ENCODE results near the gene IGF2BP1.
"Not testable (repeated sequence)": the region's sequence is repeated elsewhere in the genome, so short reads cannot be mapped to it uniquely, and the experiment has no call there.

IGF2BP1 gene

DNA sequence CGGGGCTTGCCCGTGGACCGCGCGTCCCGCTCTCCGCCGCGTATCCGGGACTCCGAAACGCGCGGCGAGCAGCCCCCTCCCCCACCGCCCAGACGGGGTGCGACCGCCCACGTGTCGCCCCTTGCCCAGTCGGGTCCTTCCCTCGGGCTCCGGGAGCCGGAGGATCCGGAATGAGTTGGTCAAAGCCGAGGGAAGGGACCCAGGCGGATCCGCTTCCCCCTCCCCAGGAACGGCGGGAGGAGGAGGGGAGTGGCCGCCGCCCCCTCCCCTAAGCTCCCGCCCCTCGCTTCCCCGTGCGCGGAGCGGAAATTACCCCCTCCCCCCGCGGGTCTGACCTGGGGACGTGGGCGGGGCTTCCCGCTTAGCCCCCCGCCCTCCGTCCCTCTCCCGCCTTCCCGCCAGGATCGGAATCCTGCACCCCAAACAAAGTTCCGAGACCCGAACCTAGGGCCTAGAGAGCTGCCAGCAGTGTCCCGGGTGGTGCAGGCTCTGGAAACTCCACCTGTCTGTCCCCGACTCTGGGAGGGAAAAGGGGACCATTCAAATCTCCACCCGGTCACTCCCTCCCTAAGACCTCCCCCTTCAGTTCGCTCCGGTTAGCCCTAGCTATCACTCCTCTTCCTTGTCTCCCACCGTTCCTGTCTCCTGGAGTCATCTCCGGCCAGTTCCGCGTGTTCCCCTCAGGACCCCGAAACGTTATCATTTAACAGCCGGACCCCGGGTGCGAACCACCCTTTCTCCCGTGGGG is 1.0 kb upstream of the IGF2BP1 start:
- no peak for FAIRE-seq

DNA sequence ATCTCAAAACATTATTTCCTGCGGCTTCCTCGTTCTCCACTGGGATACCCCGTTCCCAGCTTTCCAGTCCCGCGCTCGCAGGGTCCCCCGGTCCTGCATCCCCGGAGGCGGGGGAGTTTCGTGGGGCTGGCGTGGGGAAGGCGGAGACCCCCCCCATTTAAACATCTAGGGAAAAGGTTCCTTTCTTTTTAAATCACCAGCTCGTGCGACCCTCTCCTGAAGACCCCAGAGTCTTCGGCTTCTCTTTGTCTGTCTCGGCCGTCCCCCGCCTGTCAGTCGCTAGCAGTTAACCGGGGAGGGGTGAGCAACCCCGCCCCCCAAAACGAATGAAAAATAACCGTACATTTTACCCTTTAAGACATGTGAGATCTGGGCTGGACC is 473 bp upstream of the IGF2BP1 start:
- no peak for FAIRE-seq

DNA sequence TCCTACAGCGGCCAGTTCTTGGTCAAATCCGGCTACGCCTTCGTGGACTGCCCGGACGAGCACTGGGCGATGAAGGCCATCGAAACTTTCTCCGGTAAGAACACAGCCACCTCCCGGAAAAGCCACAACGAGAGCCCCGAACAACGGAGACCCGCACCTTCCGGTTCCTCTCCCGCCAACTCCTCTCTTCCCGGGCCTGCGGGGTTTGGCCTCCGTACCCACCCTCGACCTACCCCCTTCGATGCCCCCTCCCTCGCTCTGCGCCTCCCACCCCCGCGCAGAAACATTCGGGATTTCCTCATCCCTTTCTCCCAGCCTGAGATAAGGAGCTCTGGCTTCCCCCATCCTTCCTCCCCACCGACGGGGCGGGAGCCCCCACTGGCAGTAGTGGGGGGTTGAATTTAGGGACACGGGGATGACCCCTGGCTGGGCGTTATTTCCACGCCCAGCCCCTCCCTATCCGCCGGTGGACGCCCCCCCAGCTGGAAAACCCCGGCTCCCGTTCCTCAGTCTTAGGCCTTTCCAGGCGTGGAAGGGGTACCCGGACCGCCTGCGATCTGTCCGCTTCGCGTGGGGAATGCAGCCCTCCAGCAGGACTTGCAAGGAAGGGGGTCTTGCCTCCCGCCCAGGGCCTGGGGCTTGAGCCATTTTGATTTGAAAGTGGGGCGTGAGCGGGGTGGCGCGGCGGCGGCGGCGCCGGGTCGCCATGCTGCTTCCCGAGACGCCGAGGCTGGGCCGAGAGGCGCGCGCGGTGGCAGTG is 822 bp downstream of the IGF2BP1 start:
- no peak for FAIRE-seq

DNA sequence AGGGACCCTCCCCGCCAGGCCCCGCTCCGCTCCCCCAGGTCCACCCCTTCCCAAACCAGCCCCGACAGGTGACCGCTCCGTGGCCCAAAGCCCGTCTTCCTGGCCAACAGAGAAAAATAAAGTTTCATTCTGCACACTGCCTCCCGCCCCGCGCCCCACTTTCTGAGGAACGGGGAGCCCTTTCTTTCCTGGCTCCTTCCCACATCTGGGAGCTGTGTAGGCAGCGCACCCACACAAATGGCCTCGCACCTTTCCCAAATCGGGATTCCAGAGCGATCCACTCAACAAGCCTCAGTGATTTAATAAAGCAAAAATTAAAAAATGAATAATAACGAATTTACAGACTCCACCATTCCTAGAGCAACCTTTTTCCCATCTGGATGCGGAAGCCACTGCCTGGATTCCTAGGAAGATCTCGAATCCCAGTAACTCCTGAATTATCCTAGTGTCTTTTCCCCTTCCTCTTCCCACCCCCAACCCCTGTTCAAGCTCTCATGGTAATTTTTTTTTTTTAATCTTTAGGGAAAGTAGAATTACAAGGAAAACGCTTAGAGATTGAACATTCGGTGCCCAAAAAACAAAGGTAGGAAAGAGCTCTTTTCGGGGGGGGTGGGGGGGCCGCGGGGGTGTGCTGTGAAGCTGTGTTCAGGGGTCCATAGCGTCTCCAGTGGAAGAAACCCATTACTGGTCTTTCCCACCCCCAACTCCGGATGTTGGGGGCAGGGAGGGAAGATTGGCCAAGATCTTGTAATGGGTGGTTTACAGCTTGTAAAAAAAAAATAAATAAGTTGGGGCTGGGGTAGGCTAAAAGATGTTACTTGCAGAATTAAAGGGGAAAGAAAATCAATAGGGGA is 1.6 kb downstream of the IGF2BP1 start:
- no peak for FAIRE-seq

DNA sequence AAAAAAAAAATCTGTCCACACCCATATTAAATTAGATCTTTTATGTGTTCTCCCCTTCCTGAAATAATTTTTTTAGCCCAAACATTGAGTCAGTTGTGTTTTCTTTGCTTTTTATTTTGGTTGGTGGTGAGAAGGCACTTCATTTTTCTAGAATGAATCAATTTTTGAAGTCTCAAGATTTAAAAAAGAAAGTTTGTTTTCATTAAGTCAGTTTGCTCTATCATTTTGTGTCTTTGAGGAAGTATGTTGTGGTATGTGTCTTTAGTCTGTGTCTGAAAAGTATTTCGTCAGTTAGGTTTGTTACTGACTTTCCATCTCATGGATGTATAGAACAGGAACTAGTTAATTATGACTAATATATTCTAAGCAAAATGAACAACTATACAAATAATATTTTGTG is 3.8 kb downstream of the IGF2BP1 start:
- FAIRE-seq: peak; percentile 24

DNA sequence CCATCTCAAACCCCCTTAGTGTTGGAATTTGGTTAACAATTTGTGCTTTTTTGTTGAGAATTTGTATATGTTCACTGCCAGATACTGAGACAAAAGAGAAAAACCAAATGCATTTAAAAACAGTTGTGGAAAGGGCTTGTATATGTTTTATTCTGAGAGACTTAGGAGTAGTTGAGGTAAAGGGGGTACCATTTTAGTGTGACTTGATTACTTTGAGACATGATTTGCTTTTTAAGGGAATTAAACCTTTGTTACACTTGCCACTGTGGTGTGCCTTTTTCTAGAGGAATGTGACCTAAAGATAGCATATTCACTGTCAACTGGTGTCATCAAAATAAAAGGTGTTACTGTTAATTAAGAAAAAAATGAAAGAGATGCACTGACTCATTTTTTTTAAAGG is 4.5 kb downstream of the IGF2BP1 start:
- FAIRE-seq: no peak

DNA sequence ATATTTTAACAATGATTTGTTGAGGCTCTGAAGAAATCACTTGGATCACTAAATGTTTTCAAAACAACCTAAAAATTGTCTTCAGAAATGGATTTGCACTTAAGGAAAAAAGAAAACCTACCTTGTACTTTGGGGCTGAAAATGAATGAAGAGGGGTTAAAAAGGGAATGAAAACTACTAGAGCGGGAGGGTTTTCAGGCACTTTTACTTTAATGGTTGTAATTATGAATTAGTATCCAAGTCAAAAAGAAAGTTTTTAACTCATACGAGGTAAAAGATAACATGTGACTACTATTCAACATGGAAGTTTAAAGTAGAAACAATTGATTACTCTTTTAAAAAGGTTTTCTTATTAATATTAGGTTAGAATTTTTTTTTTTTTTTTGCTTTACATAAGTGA is 5.1 kb downstream of the IGF2BP1 start:
- no peak for FAIRE-seq

DNA sequence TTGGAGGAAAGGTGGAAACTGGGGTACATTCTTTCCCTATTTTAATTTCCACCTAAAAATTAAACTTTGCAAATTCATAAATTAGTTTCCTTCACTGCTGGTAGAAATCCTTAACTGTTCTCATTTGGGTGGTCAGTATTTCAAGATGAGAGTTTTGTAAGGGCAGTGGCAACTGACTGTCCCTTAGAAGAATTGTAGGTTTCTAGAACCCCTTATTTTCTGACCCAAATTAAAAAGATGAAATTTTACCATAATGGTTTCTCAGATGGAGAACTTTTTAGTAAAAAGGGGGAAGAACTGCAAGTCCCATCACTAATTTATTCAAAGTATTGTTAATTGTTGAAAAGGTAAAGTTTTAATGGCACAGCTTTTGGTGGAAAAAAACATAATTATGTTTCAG is 5.6 kb downstream of the IGF2BP1 start:
- FAIRE-seq: no peak

DNA sequence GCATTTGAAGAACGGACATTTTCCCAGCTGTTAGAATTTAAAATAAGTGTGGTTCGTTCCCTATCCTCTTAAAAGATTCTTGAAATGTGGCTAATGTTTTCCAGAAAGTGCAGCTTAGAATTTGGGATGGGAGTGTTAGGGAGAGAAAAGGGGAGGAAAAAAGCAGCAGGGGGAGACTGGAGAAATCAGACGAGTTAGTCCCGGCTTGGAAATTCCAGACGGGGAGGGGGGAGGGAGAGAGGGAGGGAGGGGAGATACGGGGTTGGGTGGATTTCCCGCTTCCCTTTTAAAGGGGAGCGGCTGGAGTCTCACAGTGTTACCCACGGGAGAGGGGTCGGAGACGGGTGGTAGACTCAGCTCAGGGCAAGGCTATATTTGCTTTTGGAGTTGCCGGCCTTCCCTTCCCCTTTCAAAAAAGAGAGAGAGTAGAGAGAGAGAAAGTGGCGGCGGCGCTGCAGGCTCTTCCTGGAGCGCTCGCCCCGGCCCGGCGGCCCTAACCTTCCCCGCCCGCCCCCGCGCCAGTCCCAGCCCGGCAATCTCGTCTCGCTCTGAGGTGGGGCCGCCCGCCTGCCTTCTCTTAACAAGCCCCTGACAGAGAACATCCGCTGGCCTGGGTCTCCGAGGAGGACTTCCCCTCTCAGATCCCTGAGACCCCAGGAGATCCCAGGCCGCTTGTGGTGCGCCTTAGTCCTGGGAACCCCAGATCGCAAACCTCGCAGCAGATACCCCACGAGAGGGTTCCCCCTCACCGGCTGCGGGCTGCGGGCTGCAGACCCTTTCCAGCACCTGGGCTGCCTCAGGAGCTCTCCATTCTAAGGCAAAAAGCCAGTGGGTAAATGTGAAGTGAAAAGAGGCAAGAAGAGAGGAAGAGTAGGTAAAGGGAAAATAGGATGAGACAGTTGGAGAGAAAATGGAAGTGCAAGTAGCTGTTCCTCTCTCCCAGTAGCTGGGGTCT is 6.6 kb downstream of the IGF2BP1 start:
- no peak for FAIRE-seq

DNA sequence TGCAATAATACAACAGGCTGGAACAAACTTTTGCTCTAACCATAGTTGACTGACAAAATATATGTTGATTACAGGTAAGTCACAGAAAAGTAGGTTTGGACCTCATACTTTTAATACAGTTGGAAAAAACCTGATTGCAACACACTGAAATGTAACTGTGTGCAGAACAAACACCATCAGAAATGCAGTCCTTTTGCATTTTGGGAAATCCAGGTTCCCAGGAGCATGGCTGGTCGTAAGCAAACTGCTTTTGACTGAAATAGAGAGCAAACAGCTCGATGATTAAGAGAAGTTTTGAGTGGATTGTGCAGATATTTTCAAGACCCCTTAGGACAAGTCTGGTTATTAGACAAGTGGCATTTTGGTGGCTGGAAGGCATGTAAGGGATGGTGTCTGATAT is 8.0 kb downstream of the IGF2BP1 start:
- FAIRE-seq: no peak

DNA sequence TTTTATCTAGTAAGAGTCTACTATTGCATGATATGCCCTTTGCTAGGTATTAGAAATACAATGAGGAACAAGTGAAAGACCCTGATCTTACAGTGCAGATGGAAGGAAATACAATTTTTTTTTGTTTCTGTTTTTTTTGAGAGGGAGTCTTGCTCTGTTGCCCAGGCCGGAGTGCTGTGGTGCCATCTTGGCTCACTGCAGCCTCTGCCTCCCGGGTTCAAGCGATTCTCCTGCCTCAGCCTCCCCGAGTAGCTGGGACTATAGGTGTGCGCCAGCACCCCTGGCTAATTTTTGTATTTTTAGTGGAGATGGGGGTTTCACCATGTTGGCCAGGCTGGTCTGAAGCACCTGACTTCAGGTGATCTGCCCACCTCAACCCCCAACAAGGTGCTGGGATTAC is 11.7 kb downstream of the IGF2BP1 start:
- FAIRE-seq: not testable (repeated sequence)

DNA sequence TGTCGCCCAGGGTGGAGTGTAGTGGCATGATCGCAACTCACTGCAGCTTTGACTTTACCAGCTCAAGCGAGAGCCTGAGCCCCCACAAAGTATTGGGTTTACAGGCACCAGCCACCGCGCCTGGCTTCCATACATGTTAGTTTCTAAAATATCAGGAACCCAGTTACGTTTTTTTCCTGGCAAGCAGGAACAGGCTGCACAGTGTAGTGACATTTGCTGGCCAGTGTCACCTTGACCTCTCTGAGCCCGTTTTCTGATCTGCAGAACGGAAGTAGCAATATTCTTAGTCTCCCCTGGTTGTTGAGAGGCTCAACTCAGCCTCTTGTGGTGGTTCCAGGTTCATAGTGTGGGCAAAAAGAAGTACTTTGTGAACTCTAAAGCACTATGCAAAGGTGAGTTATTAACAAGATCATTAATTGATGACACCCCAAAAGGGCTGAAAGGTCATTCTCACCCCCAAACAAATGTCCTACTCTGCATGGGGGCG is 15.6 kb downstream of the IGF2BP1 start:
- no peak for FAIRE-seq

DNA sequence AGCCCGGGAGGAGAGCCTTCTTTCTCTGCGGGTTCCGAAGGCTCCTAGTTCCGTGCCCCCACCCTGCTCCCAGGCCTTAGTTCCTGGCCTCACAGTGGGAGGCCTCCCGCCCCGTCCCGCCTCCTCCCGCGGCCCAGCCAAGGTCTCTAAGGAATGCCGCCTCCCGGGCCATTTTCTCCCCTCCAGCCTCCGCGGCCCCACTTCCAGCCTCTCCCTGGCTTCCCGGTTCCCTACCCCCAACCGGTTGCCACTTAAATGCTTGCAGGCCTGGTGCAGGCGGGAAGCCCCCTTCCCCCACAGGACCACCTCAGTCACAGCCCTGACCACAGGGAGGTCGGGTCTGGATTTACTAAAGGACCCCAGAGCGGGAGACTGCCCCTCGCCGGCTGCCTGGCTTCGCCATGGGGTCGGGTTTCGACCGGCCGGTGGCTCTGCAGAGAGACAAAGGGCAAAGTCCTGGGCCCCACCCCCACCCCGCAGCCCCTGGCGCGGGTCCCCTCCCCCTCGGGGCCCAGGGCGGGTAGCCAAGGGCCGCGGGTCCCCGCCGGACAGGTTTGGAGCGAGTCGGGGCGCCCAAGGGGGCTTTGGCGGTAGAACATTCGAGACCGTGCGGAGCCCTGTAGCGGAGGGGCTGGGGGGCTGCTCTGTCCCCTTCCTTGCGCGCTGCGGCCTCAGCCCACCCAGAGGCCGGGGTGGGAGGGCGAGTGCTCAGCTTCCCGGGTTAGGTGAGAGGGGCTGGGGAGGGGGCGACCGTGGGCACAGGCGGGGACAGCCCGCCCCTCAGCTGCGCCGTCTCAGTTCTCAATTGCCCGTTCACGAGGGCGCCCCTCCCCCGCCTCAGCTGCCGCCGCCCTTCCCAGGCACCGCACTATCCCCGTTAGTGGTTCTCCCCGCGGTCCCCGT is 16.4 kb downstream of the IGF2BP1 start:
- FAIRE-seq: no peak

DNA sequence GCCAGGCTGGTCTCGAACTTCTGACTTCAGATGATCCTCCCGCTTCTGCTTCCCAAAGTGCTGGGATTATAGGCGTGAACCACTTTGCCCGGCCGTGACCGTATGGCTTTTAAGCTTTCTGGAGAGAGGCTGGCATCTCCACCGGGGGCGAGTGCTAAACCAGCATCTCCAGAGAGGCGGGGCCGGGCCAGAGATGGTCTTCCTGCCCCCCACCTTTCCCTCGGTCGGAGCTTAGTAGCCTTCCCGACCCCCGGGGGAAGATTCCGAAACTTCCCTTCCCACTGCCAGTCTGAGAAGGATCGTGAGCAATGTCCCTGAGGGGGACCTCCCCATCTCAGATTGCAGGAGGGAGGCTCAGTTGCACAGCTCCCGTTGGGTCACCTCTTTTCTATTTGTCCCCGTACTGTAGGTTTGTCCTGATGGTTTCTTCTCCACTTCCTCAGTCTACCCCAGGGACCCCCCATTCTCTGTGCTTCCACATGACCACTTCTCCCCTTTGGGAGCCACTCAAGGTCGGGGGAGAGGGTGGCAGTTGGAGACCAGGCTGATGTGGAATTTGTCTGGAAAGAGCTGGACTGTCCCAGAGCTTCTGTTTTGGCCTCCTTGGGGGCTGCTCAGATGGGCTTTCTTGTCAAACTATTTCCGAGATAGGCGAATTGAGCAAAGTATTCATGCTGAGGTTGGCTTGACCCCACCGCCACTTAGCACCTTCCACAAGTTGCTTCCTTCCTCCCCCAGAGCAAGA is 18.2 kb downstream of the IGF2BP1 start:
- FAIRE-seq: no peak

DNA sequence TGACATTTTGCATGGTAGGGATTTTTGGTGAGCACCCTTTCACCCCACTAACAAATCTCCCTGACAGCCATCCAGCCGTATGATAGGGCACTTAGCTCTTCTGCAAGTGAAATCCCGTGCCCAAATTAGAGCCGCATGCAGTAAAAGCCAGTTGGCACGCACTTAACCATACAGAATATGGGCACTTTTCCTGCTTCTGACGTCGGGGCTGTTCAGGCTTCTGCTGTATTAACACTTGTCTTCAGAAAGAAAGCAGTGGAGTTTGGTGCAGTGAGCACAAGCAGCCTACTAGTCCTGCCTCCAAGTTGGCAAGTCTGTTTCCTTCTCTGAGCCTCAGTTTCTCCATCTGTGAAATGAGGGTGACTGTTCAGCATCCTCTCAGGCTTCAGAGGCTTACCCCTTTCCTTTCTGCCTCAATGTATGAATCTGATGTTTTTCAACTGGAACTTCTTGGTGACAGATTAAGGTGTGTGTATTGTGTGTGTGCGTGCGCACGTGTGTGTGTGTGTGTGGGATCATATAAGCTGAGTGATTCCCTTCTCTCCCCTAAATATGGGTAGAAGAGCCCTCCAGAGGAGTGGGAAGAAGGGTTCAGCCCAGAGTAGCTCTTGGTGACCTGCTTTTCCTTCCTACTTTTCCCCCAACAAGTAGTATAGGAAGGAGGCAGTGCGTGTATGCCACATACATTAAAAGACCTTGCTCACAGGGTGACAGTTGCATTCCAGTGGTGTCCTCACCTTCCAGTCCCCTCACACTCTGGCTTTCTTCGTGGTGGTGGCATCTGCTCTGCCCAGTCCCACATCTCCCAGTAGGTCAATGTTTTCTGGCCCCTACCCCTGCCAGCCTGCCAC is 19.0 kb downstream of the IGF2BP1 start:
- no peak for FAIRE-seq

DNA sequence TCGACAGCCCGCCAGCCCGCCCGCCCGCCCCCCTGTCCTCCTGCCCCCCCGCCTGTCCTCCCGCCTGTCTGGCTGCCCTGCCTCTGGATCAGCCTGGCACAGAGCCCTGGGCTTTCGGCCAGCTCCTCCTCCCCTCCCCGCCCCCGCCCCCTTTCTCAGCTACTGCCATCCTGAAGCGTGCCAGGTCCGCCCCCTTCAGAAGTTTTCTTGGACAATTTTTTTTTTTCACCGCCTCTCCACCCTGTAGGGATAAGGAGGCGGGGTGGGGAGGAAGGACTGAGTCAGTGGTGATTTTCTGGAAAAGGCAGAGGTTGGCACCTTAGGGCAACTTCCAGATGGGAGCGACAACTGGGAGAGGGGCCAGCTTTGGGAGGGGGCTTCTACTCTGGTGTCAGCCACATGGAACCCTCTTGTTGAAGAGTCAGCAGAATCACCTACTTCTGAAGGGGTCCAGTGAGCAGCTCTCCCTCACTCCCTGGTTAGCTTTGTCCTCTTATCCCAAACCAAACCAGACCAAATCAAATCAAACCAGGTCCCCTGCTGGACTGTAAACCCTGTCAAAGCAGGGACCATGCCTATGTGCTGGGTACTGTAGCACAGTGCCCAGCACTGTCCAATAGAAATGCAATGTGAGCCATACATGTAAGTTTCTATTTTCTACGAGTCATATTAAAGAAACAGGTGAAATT is 19.7 kb downstream of the IGF2BP1 start:
- no peak for FAIRE-seq

DNA sequence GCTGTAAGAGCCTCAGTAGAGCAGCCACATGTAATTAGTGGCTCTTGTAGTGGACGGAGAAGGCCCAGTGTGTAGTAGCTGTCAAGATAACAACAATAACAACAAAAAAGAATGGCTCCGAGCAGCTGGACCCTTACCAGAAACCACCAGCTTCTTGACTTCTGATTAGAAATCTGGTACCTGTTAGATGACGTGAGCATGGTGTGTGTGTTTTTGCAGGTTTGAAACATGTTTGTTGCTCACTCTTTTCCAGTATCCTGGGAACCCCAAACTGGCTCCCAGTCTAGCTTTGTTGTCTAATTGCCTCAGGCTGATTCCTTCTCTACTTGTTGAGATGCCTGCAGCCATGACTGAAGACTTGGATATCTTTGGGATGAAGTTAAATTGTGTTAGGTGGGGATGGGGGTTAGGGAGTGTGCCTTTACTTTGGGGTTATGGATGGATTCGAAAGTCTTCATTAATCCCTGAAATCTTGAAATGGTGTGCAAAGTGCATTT is 21.0 kb downstream of the IGF2BP1 start:
- FAIRE-seq: no peak

DNA sequence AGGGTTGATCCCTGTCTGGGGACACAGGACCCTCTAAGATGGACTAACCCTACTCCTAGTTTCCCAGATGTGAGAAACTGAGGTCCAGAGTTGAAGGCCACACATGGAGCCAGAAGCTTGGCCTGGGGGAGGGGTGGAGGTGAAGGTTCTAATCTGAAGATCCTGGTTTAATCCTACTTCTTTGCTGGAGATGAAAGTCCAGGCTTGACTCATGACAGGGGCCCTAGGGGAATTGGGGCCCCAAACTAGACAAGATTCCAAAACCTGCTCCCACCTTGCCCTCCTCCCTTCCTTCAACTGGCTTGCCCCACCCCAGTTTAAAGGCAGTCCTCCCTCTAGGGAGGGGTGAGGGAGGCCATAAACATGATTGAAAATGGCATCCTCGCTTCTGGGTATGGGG is 21.6 kb downstream of the IGF2BP1 start:
- no peak for FAIRE-seq

DNA sequence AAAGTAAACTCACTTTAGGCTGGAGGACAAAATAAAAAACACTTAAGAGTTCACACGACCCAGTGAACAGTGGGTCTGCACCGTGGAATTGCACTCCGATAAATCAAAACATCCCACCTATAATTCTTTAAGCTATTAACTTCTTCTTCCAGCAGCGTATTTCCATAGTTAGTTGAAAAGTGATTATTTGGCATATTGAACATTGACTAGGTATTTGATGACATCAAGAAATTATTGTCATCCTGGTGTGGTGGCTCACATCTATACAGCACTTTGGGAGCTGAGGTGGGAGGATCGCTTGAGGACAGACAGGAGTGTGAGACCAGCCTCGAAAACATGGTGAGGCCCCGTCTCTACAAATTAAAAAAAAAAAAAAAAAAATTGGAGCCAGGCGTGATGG is 23.4 kb downstream of the IGF2BP1 start:
- FAIRE-seq: no peak

All from colon (tissue), 2 donors.